ENCODE results near the gene PKP3.

- TF ChIP-seq POLR2A (IDR thresholded peaks at IDR 0.05), result no peak
- TF ChIP-seq CTCF (IDR thresholded peaks at IDR 0.05), result no peak
Observed at GRCh38 chr11:405323-405953, 11.4 kb downstream of the PKP3 start.

Measured in lower leg skin (tissue), 3 donors.